Measurements from ENCODE around the gene CXCL1.

Gene CXCL1

GRCh38 chr4:73870260-73870659, 1.1 kb downstream of the CXCL1 start:
- Histone ChIP-seq H3K4me3 (ENCODE audit: low read depth in 1 of 2, low read length in 2 of 2) (no peak overlapping the region), H3K4me1 (ENCODE audit: insufficient read depth, low read length) (peaks cover 3% of the 10 kb centered on the region), H3K36me3 (ENCODE audit: insufficient read depth, low read length) (no peaks in the 10 kb centered on the region), H4K20me1 (ENCODE audit: insufficient read depth, low read length) (no peaks in the 10 kb centered on the region), H2AFZ (ENCODE audit: low read depth, low read length) (no peak overlapping the region), H3K9ac (ENCODE audit: low read depth, low read length) (no peak overlapping the region), H3K9me3 (ENCODE audit: insufficient read depth, low read length, severe bottlenecking) (no peaks in the 10 kb centered on the region), H3K79me2 (ENCODE audit: insufficient read depth, low read length) (no peaks in the 10 kb centered on the region), H3K27me3 (ENCODE audit: insufficient read depth, low read length, poor library complexity) (no peaks in the 10 kb centered on the region), H3K27ac (ENCODE audit: low read length) (no peak overlapping the region), H3K4me2 (ENCODE audit: insufficient read depth, low read length) (no peak overlapping the region)
- no peak for TF ChIP-seq EZH2 (IDR thresholded peaks at IDR 0.05; ENCODE audit: borderline replicate concordance, low read depth, low read length, severe bottlenecking)
- TF ChIP-seq CTCF (IDR thresholded peaks at IDR 0.05; ENCODE audit: borderline replicate concordance, extremely low read depth, low read length, poor library complexity, severe bottlenecking) = no peak
- no peak for DNase-seq
- no peak for ATAC-seq (ENCODE audit: insufficient read depth, low read depth)

- no peak overlapping the region for H3K9ac ChIP-seq (ENCODE audit: low read depth, low read length)
- H3K4me3 ChIP-seq (ENCODE audit: low read depth in 1 of 2, low read length in 2 of 2) = no peak overlapping the region
- no peaks in the 10 kb centered on the region for H3K36me3 ChIP-seq (ENCODE audit: insufficient read depth, low read length)
- H4K20me1 ChIP-seq (ENCODE audit: insufficient read depth, low read length) = no peaks in the 10 kb centered on the region
- H3K79me2 ChIP-seq (ENCODE audit: insufficient read depth, low read length) = no peaks in the 10 kb centered on the region
- no peak overlapping the region for H3K27ac ChIP-seq (ENCODE audit: low read length)
- peaks cover 3% of the 10 kb centered on the region for H3K4me1 ChIP-seq (ENCODE audit: insufficient read depth, low read length)
- ATAC-seq (ENCODE audit: insufficient read depth, low read depth) (no peak), DNase-seq (no peak)
- H2AFZ ChIP-seq (ENCODE audit: low read depth, low read length) = no peak overlapping the region
- TF ChIP-seq EZH2 (IDR thresholded peaks at IDR 0.05; ENCODE audit: borderline replicate concordance, low read depth, low read length, severe bottlenecking) (no peak), CTCF (IDR thresholded peaks at IDR 0.05; ENCODE audit: borderline replicate concordance, extremely low read depth, low read length, poor library complexity, severe bottlenecking) (no peak)
- no peaks in the 10 kb centered on the region for H3K27me3 ChIP-seq (ENCODE audit: insufficient read depth, low read length, poor library complexity)
- no peak overlapping the region for H3K4me2 ChIP-seq (ENCODE audit: insufficient read depth, low read length)
- H3K9me3 ChIP-seq (ENCODE audit: insufficient read depth, low read length, severe bottlenecking) = no peaks in the 10 kb centered on the region
Measured at GRCh38 chr4:73870768-73871167, 1.6 kb downstream of the CXCL1 start.

GRCh38 chr4:73871511-73872310, 2.5 kb downstream of the CXCL1 start:
- Histone ChIP-seq H3K27ac (ENCODE audit: low read length) (no peak overlapping the region), H3K4me2 (ENCODE audit: insufficient read depth, low read length) (no peak overlapping the region), H3K4me3 (ENCODE audit: low read depth in 1 of 2, low read length in 2 of 2) (no peak overlapping the region), H3K9me3 (ENCODE audit: insufficient read depth, low read length, severe bottlenecking) (no peaks in the 10 kb centered on the region), H3K36me3 (ENCODE audit: insufficient read depth, low read length) (no peaks in the 10 kb centered on the region), H3K27me3 (ENCODE audit: insufficient read depth, low read length, poor library complexity) (no peaks in the 10 kb centered on the region), H3K4me1 (ENCODE audit: insufficient read depth, low read length) (peaks cover 3% of the 10 kb centered on the region), H3K9ac (ENCODE audit: low read depth, low read length) (no peak overlapping the region), H4K20me1 (ENCODE audit: insufficient read depth, low read length) (no peaks in the 10 kb centered on the region), H3K79me2 (ENCODE audit: insufficient read depth, low read length) (no peaks in the 10 kb centered on the region), H2AFZ (ENCODE audit: low read depth, low read length) (no peak overlapping the region)
- ATAC-seq (ENCODE audit: insufficient read depth, low read depth) (no peak), DNase-seq (no peak)
- TF ChIP-seq CTCF (IDR thresholded peaks at IDR 0.05; ENCODE audit: borderline replicate concordance, extremely low read depth, low read length, poor library complexity, severe bottlenecking) (no peak), EZH2 (IDR thresholded peaks at IDR 0.05; ENCODE audit: borderline replicate concordance, low read depth, low read length, severe bottlenecking) (no peak)
